ENCODE data around the gene B3GNT8. TPM values are rescaled to one million over a fixed set of nuclear protein-coding genes. Genes with fewer than 3 reads are reported as not detected.
"Not testable (repeated sequence)": the region's sequence is repeated elsewhere in the genome, so short reads cannot be mapped to it uniquely, and the experiment has no call there.

B3GNT8 gene
- total and polyA plus RNA-seq, 10 donors = 1.8 to 30.3 (median 10.3) TPM

DNA sequence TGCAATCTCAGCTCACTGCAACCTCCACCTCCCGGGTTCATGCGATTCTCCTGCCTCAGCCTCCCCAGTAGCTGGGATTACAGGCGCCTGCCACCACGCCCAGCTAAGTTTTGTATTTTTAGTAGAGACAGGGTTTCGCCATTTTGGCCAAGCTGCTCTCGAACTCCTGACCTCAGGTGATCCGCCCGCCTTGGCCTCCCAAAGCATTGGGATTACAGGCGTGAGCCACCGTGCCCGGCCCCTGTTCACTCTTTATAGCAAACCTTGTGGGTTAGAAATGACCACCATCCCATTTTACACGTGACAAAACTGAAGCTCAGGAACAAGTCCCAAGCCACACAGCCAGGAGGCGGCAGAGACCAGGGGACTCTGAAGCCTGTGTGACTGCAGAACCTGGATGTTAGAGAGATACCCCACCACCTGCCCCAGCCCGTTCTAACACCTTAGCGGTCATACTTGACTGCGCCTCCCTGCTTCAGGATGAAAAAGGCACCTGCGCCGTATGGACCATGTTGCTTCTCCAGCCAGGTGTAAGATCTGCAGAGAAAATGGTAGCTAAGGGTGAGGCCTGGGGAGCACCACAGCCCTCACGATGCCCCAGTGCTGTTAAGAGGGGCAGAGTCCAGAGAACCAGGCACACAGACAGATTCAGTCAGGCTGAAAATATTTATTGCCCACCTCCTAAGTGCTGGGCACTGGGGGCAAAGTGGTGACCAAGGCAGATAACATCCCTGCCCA lies 8.9 kb upstream of the B3GNT8 start:
- Histone ChIP-seq H3K27me3 (replicated peaks in 1 of 7) (no peaks in the 10 kb centered on the region), H3K4me3 (no peak overlapping the region), H3K36me3 (peaks cover 0 to 72% (median 37%) of the 10 kb centered on the region in 6 donors), H3K9me3 (no peaks in the 10 kb centered on the region), H3K4me1 (peaks cover 5 to 44% (median 23%) of the 10 kb centered on the region in 6 donors), H3K27ac (no peak overlapping the region)
- WGBS, 5 donors = 94 to 98% (median 97%) methylated on average over 19 of the region's 19 CpGs
- intact Hi-C loops (cut with DNase I; ENCODE audit: low total_unique reads) = no loop called here
- DNase-seq = peak; percentile 36
- no peak for TF ChIP-seq POLR2AphosphoS5 (IDR thresholded peaks at IDR 0.05)
- no peak for TF ChIP-seq POLR2A (IDR thresholded peaks at IDR 0.05)
- TF ChIP-seq CTCF (IDR thresholded peaks at IDR 0.05 in 8 of 11, conservative IDR thresholded peaks at IDR 0.05 in 3 of 11) = no peak

DNA sequence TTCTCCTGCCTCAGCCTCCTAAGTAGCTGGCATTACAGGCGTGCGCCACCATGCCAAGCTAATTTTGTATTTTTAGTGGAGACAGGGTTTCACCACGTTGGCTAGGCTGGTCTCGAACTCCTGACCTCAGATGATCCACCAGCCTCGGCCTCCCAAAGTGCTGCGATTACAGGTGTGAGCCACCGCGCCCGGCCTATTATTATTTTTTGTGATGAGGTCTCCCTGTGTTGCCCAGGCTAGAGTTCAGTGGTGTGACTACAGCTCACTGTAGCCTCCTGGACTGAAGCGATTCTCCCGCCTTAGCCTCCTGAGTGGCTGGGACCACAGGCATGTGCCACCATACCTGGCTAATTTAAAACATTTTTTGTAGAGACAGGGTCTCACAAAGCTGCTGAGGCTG lies 8.2 kb upstream of the B3GNT8 start:
- Histone ChIP-seq H3K36me3 (peaks cover 0 to 79% (median 41%) of the 10 kb centered on the region in 6 donors), H3K4me1 (peaks cover 5 to 45% (median 25%) of the 10 kb centered on the region in 6 donors)
- H3K9me3 ChIP-seq; H3K27ac ChIP-seq; H3K27me3 ChIP-seq (replicated peaks in 1 of 7); H3K4me3 ChIP-seq; intact Hi-C loops (cut with DNase I; ENCODE audit: low total_unique reads): not testable (repeated sequence)
- 93 to 98% (median 98%) methylated on average over 11 of the region's 11 CpGs for WGBS, 5 donors
- DNase-seq = peak; percentile 24

DNA sequence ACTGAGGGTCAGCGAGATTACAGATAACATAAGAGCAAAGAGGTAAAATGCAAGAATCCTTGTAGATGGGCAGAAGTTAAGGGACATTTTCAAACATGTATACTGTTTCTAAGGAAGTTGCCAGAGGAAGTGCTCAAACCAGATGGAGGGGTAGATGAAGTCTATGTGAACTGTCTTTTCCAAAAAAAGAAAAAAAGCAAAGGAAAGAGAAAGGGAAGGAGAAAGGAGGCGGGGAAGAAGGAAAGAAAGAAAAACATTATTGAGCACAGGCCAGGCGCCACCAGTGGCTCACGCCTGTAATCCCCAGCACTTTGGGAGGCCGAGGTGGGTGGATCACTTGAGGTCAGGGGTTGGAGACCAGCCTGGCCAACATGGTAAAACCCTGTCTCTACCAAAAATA lies 7.3 kb upstream of the B3GNT8 start:
- intact Hi-C loops (cut with DNase I; ENCODE audit: low total_unique reads) = no loop called here
- no peak for TF ChIP-seq POLR2AphosphoS5 (IDR thresholded peaks at IDR 0.05)
- no peak for TF ChIP-seq POLR2A (IDR thresholded peaks at IDR 0.05)
- TF ChIP-seq CTCF (IDR thresholded peaks at IDR 0.05 in 8 of 11, conservative IDR thresholded peaks at IDR 0.05 in 3 of 11) = no peak
- peak; percentile 16 for DNase-seq
- no peaks in the 10 kb centered on the region for H3K9me3 ChIP-seq
- H3K36me3 ChIP-seq = peaks cover 0 to 86% (median 41%) of the 10 kb centered on the region in 6 donors
- no peak overlapping the region for H3K4me3 ChIP-seq
- peaks cover 5 to 38% (median 18%) of the 10 kb centered on the region in 6 donors for H3K4me1 ChIP-seq
- H3K27ac ChIP-seq = no peak overlapping the region
- no peaks in the 10 kb centered on the region for H3K27me3 ChIP-seq (replicated peaks in 1 of 7)
- 51 to 73% (median 69%) methylated on average over 5 of the region's 5 CpGs for WGBS, 5 donors

GRCh38 chr19:41433171-41433570 lies 6.0 kb upstream of the B3GNT8 start:
- WGBS, 5 donors = 91 to 97% (median 95%) methylated on average over 18 of the region's 18 CpGs
- intact Hi-C loops (cut with DNase I; ENCODE audit: low total_unique reads) = no loop called here
- H3K9me3 ChIP-seq = no peaks in the 10 kb centered on the region
- no peak overlapping the region for H3K4me3 ChIP-seq
- DNase-seq = no peak
- no peaks in the 10 kb centered on the region for H3K27me3 ChIP-seq (replicated peaks in 1 of 7)
- TF ChIP-seq CTCF (IDR thresholded peaks at IDR 0.05 in 8 of 11, conservative IDR thresholded peaks at IDR 0.05 in 3 of 11) = no peak
- peak in 1 of 3 donors; percentile 64 for TF ChIP-seq POLR2AphosphoS5 (IDR thresholded peaks at IDR 0.05)
- TF ChIP-seq POLR2A (IDR thresholded peaks at IDR 0.05) = no peak
- H3K36me3 ChIP-seq = peaks cover 0 to 83% (median 40%) of the 10 kb centered on the region in 6 donors
- no peak overlapping the region for H3K27ac ChIP-seq
- peaks cover 6 to 38% (median 14%) of the 10 kb centered on the region in 6 donors for H3K4me1 ChIP-seq
